Panc1 (cell line): Measurements from ENCODE around the gene SALL3. TPM values are rescaled to one million over a fixed set of nuclear protein-coding genes. Genes with fewer than 3 reads are reported as not detected.

ENCODE experiments used
- ATAC-seq: fragments of 200-7000 bp; cut with Tn5 transposase; 2 replicates; pipeline ENCODE4 v1.9.1; 2020; ENCODE audit warnings: mild to moderate bottlenecking, moderate library complexity
- BruUV-seq: library from RNA; stranded (reverse); fragments of 400-500 nt; replicated peaks from 2 replicates; lab custom pipeline; 2021; lab: Mats Ljungman, UMichigan
- CTCF ChIA-PET: fragments of 300-600 bp; sonication (Branson Sonifier 250); formaldehyde crosslinking; loops from one replicate; lab custom pipeline; 2022; ENCODE audit warnings: antibody characterized with exemption; lab: Charles Lee
- POLR2A ChIA-PET: fragments of 300-600 bp; sonication (Branson Sonifier 250); formaldehyde crosslinking; loops from one replicate; lab custom pipeline; 2022; ENCODE audit warnings: antibody characterized with exemption; lab: Charles Lee
- DNase-seq: peaks from one replicate; pipeline ENCODE4 v3.0.0-alpha.2; 2010; ENCODE audit warnings: low read depth, low spot score
- H3K27ac ChIP-seq: 2 replicates; pipeline ENCODE4 v1.5.1; 2011; ENCODE audit warnings: mild to moderate bottlenecking, low read length, inconsistent platforms
- H3K27me3 ChIP-seq: fragments of 200-500 bp; sonication (Bioruptor generic); 2 replicates; pipeline ENCODE4 v1.6.0; 2014; ENCODE audit warnings: low read length, inconsistent platforms; ENCODE audit not compliant: control insufficient read depth, insufficient read depth
- H3K36me3 ChIP-seq: fragments of 200-500 bp; sonication (Bioruptor generic); 2 replicates; pipeline ENCODE4 v1.5.1; 2014; ENCODE audit warnings: inconsistent platforms, mild to moderate bottlenecking, low read length, moderate library complexity; ENCODE audit not compliant: control insufficient read depth, insufficient read depth
- H3K4me1 ChIP-seq: 2 replicates; pipeline ENCODE4 v1.5.1; 2011; ENCODE audit warnings: inconsistent platforms, mild to moderate bottlenecking, low read length, moderate library complexity; ENCODE audit not compliant: control insufficient read depth, insufficient read depth
- H3K4me3 ChIP-seq, 2 experiments: 2 replicates each; pipeline ENCODE4 v1.5.1; 2011 to 2012; ENCODE audit warnings: low read depth in 2 of 2, low read length in 2 of 2, mild to moderate bottlenecking in 2 of 2, inconsistent platforms in 1 of 2, moderate library complexity in 1 of 2
- H3K9me3 ChIP-seq: fragments of 200-500 bp; sonication (Bioruptor generic); 2 replicates; pipeline ENCODE4 v1.5.1; 2014; ENCODE audit warnings: low read depth, mild to moderate bottlenecking, inconsistent platforms, low read length, moderate library complexity; ENCODE audit not compliant: control insufficient read depth, insufficient read depth
- POLR2AphosphoS5 ChIP-seq: IDR thresholded peaks from 2 replicates; pipeline ENCODE4 v1.6.1; 2012; ENCODE audit warnings: mild to moderate bottlenecking, low read depth, low read length, moderate library complexity
- SIN3A ChIP-seq: IDR thresholded peaks from 2 replicates; pipeline ENCODE4 v1.6.1; 2012; ENCODE audit warnings: low read depth, mild to moderate bottlenecking, low read length, moderate library complexity, borderline replicate concordance; ENCODE audit not compliant: insufficient read depth
- TCF7L2 ChIP-seq: IDR thresholded peaks from 2 replicates; pipeline ENCODE4 v1.6.1; 2011; ENCODE audit warnings: mild to moderate bottlenecking, low read depth, low read length, inconsistent platforms
- in situ Hi-C: cut with HindIII; loops from 2 replicates; pipeline ENCODE4 v1.10.0; 2016; ENCODE audit warnings: low sequenced_read_pairs, low pct_unique_long_range_greater_than_20kb
- intact Hi-C: fragments of 100-400 bp; cut with micrococcal nuclease; formaldehyde crosslinking; loops from one replicate; pipeline ENCODE4 v1.10.0; 2022; ENCODE audit not compliant: unreplicated experiment
- total RNA-seq: library from RNA; stranded (reverse); gene quantifications from one replicate; pipeline ENCODE4 v1.2.1, GENCODE V29; 2021; ENCODE audit not compliant: unreplicated experiment
- TF ChIP-seq, protein P1 (sequence below), 2 experiments: IDR thresholded peaks; 2 replicates each; pipeline ENCODE4 v1.6.1; 2011 to 2012; ENCODE audit warnings: low read depth in 2 of 2, control low read depth in 1 of 2, low read length in 1 of 2, mild to moderate bottlenecking in 1 of 2, moderate library complexity in 1 of 2; ENCODE audit not compliant: insufficient read depth in 1 of 2
- TF ChIP-seq, protein P2 (sequence below): fragments of 450-650 bp; IDR thresholded peaks from 2 replicates; pipeline ENCODE4 v1.5.1; 2017; ENCODE audit warnings: mild to moderate bottlenecking

SALL3 gene
- total RNA-seq, 1 experiment from 2014 or later = not detected

DNA sequence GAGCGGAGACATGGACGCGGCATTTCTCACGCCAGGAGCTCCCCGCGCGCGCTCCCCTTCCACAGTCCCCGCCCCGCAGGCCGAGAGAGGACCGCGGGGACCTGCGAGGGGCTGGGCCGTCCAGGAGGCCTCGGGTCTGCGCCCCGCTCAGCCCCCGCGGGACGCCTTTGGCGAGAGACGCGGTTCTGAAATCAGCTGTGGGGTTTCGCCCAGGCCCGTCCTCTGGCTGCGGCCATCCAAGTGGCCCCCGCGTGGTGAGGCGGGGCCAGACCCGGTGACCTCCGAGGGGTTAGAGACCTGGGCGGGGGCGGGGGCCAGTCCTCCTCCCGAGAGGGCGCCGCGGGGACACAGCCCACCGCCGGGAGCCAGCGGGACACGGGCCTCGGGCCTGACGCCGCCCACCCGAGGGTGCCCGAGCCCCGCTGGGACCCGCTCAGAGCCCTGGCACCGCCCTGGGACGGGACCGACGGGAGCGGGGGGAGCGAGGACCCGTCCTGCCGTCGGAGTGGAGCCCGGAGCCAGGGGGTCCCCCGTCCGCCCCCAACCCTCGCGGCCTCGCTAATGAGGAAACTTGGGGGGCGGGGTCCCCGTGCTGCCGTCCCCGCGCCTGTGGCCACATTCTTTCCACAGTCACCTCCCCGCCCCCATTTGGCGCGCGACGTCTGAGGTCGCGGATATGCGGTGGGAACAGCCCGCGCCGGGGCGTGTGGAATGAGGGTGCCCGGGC is 6.1 kb upstream of the SALL3 start:
- no peak overlapping the region for H3K27ac ChIP-seq
- ChIA-PET POLR2A (no interaction called here), CTCF (no interaction called here)
- no peak for TF ChIP-seq SIN3A
- TF ChIP-seq, protein P1, sequence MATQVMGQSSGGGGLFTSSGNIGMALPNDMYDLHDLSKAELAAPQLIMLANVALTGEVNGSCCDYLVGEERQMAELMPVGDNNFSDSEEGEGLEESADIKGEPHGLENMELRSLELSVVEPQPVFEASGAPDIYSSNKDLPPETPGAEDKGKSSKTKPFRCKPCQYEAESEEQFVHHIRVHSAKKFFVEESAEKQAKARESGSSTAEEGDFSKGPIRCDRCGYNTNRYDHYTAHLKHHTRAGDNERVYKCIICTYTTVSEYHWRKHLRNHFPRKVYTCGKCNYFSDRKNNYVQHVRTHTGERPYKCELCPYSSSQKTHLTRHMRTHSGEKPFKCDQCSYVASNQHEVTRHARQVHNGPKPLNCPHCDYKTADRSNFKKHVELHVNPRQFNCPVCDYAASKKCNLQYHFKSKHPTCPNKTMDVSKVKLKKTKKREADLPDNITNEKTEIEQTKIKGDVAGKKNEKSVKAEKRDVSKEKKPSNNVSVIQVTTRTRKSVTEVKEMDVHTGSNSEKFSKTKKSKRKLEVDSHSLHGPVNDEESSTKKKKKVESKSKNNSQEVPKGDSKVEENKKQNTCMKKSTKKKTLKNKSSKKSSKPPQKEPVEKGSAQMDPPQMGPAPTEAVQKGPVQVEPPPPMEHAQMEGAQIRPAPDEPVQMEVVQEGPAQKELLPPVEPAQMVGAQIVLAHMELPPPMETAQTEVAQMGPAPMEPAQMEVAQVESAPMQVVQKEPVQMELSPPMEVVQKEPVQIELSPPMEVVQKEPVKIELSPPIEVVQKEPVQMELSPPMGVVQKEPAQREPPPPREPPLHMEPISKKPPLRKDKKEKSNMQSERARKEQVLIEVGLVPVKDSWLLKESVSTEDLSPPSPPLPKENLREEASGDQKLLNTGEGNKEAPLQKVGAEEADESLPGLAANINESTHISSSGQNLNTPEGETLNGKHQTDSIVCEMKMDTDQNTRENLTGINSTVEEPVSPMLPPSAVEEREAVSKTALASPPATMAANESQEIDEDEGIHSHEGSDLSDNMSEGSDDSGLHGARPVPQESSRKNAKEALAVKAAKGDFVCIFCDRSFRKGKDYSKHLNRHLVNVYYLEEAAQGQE (IDR thresholded peaks at IDR 0.05; ENCODE audit: insufficient read depth in 1 of 2, low read depth in 2 of 2, low read length in 1 of 2) = no peak
- TF ChIP-seq POLR2AphosphoS5 = no peak
- no peak for TF ChIP-seq TCF7L2
- TF ChIP-seq, protein P2, sequence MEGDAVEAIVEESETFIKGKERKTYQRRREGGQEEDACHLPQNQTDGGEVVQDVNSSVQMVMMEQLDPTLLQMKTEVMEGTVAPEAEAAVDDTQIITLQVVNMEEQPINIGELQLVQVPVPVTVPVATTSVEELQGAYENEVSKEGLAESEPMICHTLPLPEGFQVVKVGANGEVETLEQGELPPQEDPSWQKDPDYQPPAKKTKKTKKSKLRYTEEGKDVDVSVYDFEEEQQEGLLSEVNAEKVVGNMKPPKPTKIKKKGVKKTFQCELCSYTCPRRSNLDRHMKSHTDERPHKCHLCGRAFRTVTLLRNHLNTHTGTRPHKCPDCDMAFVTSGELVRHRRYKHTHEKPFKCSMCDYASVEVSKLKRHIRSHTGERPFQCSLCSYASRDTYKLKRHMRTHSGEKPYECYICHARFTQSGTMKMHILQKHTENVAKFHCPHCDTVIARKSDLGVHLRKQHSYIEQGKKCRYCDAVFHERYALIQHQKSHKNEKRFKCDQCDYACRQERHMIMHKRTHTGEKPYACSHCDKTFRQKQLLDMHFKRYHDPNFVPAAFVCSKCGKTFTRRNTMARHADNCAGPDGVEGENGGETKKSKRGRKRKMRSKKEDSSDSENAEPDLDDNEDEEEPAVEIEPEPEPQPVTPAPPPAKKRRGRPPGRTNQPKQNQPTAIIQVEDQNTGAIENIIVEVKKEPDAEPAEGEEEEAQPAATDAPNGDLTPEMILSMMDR = no peak
- no peaks in the 10 kb centered on the region for H3K36me3 ChIP-seq
- in situ Hi-C loops (no loop called here), intact Hi-C loops (no loop called here)
- H3K9me3 ChIP-seq = no peaks in the 10 kb centered on the region
- H3K27me3 ChIP-seq = peaks cover 17% of the 10 kb centered on the region
- no peaks in the 10 kb centered on the region for H3K4me1 ChIP-seq
- DNase-seq (no peak), ATAC-seq (no peak)
- H3K4me3 ChIP-seq = no peak overlapping the region
- no TSS peak for BruUV-seq

DNA sequence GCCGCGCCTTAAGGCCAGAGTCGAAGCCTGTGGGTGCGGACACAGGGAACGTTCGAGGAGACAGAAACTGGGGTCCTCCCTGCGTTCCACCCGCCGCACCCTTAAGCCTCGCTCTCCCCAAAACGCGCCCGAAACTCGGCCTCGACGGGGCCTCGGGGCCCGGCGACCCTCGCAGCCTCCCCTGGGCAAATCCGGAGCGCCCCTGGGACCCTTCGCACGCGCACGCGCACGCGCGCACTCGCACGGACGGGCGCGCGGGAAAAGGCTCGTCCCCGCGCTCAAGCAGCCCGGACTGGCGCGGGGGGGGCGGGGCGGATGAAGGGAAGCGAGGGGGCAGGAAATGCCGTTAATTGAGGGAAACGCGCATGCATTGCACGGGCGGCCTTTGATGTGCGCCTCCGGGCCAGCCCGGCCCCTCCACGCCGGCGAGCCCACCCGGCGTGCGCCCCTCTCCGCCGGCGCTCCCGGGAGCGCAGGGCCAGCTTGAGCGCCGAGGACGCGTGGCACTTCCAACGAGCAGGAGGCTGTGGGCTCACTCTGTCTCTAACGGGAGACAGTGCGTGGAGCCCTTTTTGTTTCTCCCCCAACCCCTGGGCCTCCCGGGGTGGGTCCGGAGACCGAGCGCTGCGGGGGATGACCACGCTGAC is 5.4 kb upstream of the SALL3 start:
- no peaks in the 10 kb centered on the region for H3K4me1 ChIP-seq
- ChIA-PET CTCF (no interaction called here), POLR2A (no interaction called here)
- no peaks in the 10 kb centered on the region for H3K36me3 ChIP-seq
- peaks cover 17% of the 10 kb centered on the region for H3K27me3 ChIP-seq
- no peaks in the 10 kb centered on the region for H3K9me3 ChIP-seq
- ATAC-seq = no peak
- BruUV-seq = no TSS peak
- H3K27ac ChIP-seq = no peak overlapping the region
- intact Hi-C loops (no loop called here), in situ Hi-C loops (no loop called here)
- no peak for DNase-seq
- TF ChIP-seq, protein P2 = no peak
- TF ChIP-seq TCF7L2 (no peak), SIN3A (no peak), POLR2AphosphoS5 (no peak)
- TF ChIP-seq, protein P1 (IDR thresholded peaks at IDR 0.05; ENCODE audit: insufficient read depth in 1 of 2, low read depth in 2 of 2, low read length in 1 of 2) = no peak
- no peak overlapping the region for H3K4me3 ChIP-seq
